Prostate gland (tissue), 2 donors: ENCODE data around the gene ATP5F1E. TPM values are rescaled to one million over a fixed set of nuclear protein-coding genes. Genes with fewer than 3 reads are reported as not detected.

ENCODE experiments used
- DNase-seq: peaks from one replicate; pipeline ENCODE4 v3.0.0-alpha.2; 2019; ENCODE audit warnings: low spot score
- H3K27ac ChIP-seq, 2 donors: fragments of 200-600 bp; sonication (generic); 2 replicates each; pipeline ENCODE4 v1.5.1; 2017 to 2019
- H3K27me3 ChIP-seq: fragments of 200-600 bp; sonication (generic); replicated peaks from 2 replicates; pipeline ENCODE4 v1.5.1; 2019; ENCODE audit not compliant: insufficient read depth
- H3K36me3 ChIP-seq, 2 donors: fragments of 200-600 bp; sonication (generic); 1 replicate in 1 of 2; 2 replicates in 1 of 2; pipeline versions ENCODE4 v1.5.1 to v1.8.1; 2017 to 2019
- H3K4me1 ChIP-seq: fragments of 200-600 bp; sonication (generic); replicated peaks from 2 replicates; pipeline ENCODE4 v1.5.1; 2019
- H3K4me3 ChIP-seq, 2 donors: fragments of 200-600 bp; sonication (generic); 2 replicates each; pipeline ENCODE4 v1.5.1; 2017 to 2019
- H3K9me3 ChIP-seq: fragments of 200-600 bp; sonication (generic); 2 replicates; pipeline ENCODE4 v1.5.1; 2017
- CTCF ChIP-seq, 4 experiments: fragments of 200-600 bp in 2 of 4; fragments of 450-650 bp in 2 of 4; sonication (generic) in 2 of 4; IDR thresholded peaks; 1 replicate in 3 of 4; 2 replicates in 1 of 4; pipeline ENCODE4 v1.5.1; 2016 to 2019; ENCODE audit warnings: antibody characterized with exemption in 4 of 4, mild to moderate bottlenecking in 2 of 4, moderate library complexity in 2 of 4
- POLR2A ChIP-seq: fragments of 450-650 bp; IDR thresholded peaks from one replicate; pipeline ENCODE4 v1.6.1; 2016; ENCODE audit warnings: antibody characterized with exemption, mild to moderate bottlenecking
- POLR2AphosphoS5 ChIP-seq: sonication (generic); formaldehyde crosslinking; IDR thresholded peaks from one replicate; pipeline ENCODE4 v1.6.1; 2017; ENCODE audit warnings: antibody characterized with exemption
- WGBS: methylation state at CpG from one replicate; pipeline ENCODE4 v1.1.5; 2018; 5-methylcytosine and 5-hydroxymethylcytosine counted together
- intact Hi-C: fragments of 100-400 bp; cut with DNase I; formaldehyde crosslinking; loops from one replicate; pipeline ENCODE4 v1.14.2; 2022
- total RNA-seq, 2 donors: library from RNA; depleted of rRNA; stranded (reverse); fragments of >200 nt; gene quantifications; one replicate each; pipeline ENCODE4 v1.1.0, GENCODE V29; 2016

The ATP5F1E gene
- total RNA-seq, 2 donors from 2014 or later, result 23.5 to 24.4 TPM

GRCh38 chr20:59040667-59041066 lies 8.5 kb upstream of the ATP5F1E start:
- Histone ChIP-seq H3K36me3 (no peaks in the 10 kb centered on the region), H3K9me3 (no peaks in the 10 kb centered on the region), H3K27me3 (no peaks in the 10 kb centered on the region), H3K27ac (no peak overlapping the region), H3K4me3 (no peak overlapping the region), H3K4me1 (peaks cover 4% of the 10 kb centered on the region)
- no peak for TF ChIP-seq CTCF (IDR thresholded peaks at IDR 0.05)
- TF ChIP-seq POLR2A, result no peak
- no peak for TF ChIP-seq POLR2AphosphoS5
- 85% methylated on average over 5 of the region's 5 CpGs for WGBS
- intact Hi-C loops, result no loop called here
- no peak for DNase-seq

DNA sequence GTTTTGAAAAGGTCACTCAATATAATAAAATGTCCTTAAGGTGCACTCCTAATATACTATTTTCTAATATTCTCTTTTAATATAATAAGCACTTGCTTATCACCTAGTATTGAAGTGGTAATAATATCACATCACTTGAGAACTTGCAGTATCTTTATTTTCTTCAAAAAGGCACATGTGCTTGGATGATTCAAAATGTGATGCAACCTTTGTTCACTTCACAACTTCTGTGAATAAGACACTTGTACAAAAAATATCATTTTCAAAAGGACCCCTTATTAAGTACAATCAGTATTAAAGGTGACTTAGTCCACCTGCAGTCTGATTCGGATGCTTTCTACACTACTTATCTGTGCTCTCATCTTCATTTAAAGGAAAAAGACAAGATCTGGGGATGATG lies 7.1 kb upstream of the ATP5F1E start:
- Histone ChIP-seq H3K4me1 (peaks cover 4% of the 10 kb centered on the region), H3K4me3 (no peak overlapping the region), H3K9me3 (no peaks in the 10 kb centered on the region), H3K27me3 (no peaks in the 10 kb centered on the region), H3K27ac (no peak overlapping the region), H3K36me3 (no peaks in the 10 kb centered on the region)
- DNase-seq, result no peak
- TF ChIP-seq CTCF (IDR thresholded peaks at IDR 0.05) (no peak), POLR2AphosphoS5 (no peak), POLR2A (no peak)
- intact Hi-C loops, result no loop called here
- WGBS, result 41% methylated on average over 1 of the region's 1 CpG

GRCh38 chr20:59037386-59037785 lies 5.3 kb upstream of the ATP5F1E start:
- intact Hi-C loops, result no loop called here
- no peaks in the 10 kb centered on the region for H3K36me3 ChIP-seq

DNA sequence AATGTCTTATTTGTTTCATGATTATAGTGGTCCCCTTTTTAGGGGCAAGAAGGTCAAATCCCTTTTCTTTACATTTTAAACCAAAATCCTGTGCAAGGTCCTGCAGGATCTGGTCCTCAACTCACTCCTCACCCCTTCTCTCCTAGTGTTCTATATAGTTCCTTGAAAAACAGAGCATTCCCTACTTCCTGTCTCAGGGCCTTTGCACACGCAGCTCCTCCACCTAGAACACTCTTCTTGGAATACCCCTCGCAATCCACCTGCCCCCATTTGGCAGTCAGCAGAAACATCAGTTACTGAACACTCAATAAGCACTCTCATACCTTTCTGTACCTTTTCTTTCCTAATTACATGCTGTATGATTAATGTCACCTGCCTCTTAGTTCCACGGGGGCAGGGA lies 3.2 kb upstream of the ATP5F1E start:
- TF ChIP-seq POLR2A (no peak), CTCF (IDR thresholded peaks at IDR 0.05) (no peak), POLR2AphosphoS5 (no peak)
- WGBS, result 100% methylated on average over 3 of the region's 3 CpGs
- DNase-seq, result no peak
- no peak overlapping the region for H3K27ac ChIP-seq
- H3K4me3 ChIP-seq, result no peak overlapping the region
- H3K27me3 ChIP-seq, result no peaks in the 10 kb centered on the region
- H3K4me1 ChIP-seq, result peaks cover 10% of the 10 kb centered on the region
- no peaks in the 10 kb centered on the region for H3K9me3 ChIP-seq
- H3K36me3 ChIP-seq, result no peaks in the 10 kb centered on the region
- intact Hi-C loops, result no loop called here

More at GRCh38 chr20:59037386-59037785, 5.3 kb upstream of the ATP5F1E start:
- Histone ChIP-seq H3K4me3 (no peak overlapping the region), H3K4me1 (peaks cover 4% of the 10 kb centered on the region), H3K27me3 (no peaks in the 10 kb centered on the region), H3K9me3 (no peaks in the 10 kb centered on the region), H3K27ac (no peak overlapping the region)
- DNase-seq, result no peak
- no peak for TF ChIP-seq CTCF (IDR thresholded peaks at IDR 0.05)
- no peak for TF ChIP-seq POLR2A
- no peak for TF ChIP-seq POLR2AphosphoS5
- 90% methylated on average over 12 of the region's 12 CpGs for WGBS

DNA sequence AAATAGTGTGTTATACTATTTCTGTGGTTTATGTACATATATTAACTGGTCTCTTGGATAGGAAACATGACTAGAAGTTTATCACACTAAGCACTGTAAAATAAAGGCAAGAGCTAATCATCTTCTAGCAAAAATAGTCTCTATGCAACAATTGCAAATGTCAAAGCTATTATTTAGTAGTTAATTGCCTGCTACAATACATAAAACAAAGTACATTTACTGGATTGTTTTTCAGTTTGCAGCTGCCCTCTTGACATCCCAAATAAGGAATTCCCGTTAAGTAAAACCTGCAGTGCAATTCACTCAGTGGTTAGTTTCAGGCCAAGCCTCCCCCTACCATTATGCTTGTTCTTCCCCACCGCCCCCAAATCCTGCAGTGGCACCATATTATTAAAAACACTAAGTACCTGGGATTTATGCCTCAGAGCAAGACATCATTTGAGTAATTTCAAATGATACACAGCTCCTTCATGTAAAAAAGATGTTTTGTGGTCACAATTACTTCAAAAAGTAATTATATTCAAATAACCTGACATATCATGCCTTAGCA lies 1.6 kb upstream of the ATP5F1E start:
- no peaks in the 10 kb centered on the region for H3K27me3 ChIP-seq
- no peaks in the 10 kb centered on the region for H3K36me3 ChIP-seq
- H3K9me3 ChIP-seq, result no peaks in the 10 kb centered on the region
- H3K4me3 ChIP-seq, result no peak overlapping the region
- H3K4me1 ChIP-seq, result peaks cover 7% of the 10 kb centered on the region
- WGBS, result 88% methylated on average over 2 of the region's 2 CpGs
- intact Hi-C loops, result loop anchor here (5.0 kb wide), 3 partner anchors 51 to 141 kb away; partner anchors contain the start of gene NELFCD
- TF ChIP-seq CTCF (IDR thresholded peaks at IDR 0.05), result no peak
- TF ChIP-seq POLR2A, result no peak
- no peak for TF ChIP-seq POLR2AphosphoS5
- H3K27ac ChIP-seq, result no peak overlapping the region
- DNase-seq, result no peak
